Measurements from ENCODE around the gene ATXN1.

ATXN1 gene

DNA sequence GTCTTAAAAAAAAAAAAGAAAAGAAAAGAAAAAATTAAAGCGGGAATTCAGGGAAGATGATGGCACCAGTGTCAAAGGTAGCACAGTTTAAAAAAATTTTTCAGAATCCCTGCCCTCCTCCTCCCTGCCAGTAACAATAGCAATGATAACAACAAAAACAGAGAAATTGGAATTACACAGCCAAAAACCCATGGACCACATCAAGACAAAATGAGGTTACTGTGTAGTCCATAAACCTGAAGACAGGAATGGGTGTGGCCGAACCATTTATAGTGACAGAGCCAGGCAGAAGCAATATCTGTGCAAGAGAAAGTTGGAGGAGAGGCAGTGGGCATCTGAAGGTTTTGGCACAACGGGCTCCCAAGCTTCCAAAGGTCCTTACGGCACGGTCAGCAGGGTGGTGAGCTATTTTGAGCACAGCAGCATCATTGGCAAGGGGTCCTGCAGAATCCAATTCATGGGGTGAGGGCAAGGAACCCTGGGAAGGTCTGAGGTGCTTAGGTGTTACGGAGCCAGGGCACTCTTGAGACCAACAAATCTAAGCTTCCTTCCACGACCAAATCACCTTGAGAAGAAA, 320.5 kb downstream of the ATXN1 start:
- no peak for DNase-seq (ENCODE audit: extremely low read depth, insufficient read length)
- TF ChIP-seq CTCF (IDR thresholded peaks at IDR 0.05; ENCODE audit: insufficient read depth, low read length, poor library complexity, severe bottlenecking): no peak
- Histone ChIP-seq H3K36me3 (ENCODE audit: control insufficient read depth, insufficient read depth, low read length) (no peaks in the 10 kb centered on the region; the same call in 1 of the 2 replicates), H3K4me3 (replicated peaks; ENCODE audit: low read depth, low read length) (no peak overlapping the region), H3K27me3 (replicated peaks; ENCODE audit: control insufficient read depth, insufficient read depth, low read length) (no peaks in the 10 kb centered on the region)

DNA sequence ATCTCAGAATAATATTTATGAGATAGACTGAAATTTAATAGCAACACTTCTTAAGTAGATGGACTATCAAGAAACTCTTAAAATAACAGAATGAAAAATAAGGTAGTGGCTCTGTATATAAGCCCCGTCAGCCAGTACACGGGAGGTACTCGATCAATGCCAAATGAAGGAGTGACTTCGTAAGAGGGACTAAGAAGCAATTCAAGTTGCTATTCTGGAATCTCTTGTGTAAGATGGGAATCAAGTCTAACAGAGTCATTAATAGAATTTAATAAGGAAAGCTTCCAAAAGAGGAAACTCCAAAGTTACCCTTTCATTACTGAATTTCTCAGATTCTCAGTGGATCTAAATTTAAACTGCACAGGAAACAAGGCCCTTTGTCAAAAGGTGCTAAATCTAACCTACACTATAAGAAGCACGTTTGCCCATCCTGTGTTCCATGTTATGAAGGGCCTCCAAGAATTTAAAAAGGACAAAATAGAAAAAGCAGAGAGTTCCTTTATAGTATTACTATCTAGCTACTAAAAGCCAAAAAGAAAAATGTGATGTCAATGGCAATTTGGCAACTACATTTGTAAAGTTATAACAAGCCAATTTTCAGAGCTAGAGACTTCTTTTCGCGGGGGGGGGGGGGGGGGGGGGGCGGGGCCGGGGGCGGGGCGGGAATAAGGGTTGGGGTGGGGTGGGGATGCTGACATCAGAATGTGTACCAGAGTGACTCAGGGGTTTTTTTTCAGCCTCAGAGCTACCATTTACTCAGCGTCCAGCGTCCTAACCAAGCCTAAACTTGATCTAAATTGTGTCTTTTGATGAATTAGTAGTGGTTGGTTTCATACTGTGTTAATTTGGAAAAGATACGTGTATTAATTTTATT, 322.3 kb downstream of the ATXN1 start:
- no peak for DNase-seq (ENCODE audit: extremely low read depth, insufficient read length)
- Histone ChIP-seq H3K4me3 (replicated peaks; ENCODE audit: low read depth, low read length) (no peak overlapping the region), H3K36me3 (ENCODE audit: control insufficient read depth, insufficient read depth, low read length) (no peaks in the 10 kb centered on the region; the same call in 1 of the 2 replicates), H3K27me3 (replicated peaks; ENCODE audit: control insufficient read depth, insufficient read depth, low read length) (no peaks in the 10 kb centered on the region)
- no peak for TF ChIP-seq CTCF (IDR thresholded peaks at IDR 0.05; ENCODE audit: insufficient read depth, low read length, poor library complexity, severe bottlenecking)

GRCh38 chr6:16437984-16438383, 323.3 kb downstream of the ATXN1 start:
- no peak for TF ChIP-seq CTCF (IDR thresholded peaks at IDR 0.05; ENCODE audit: insufficient read depth, low read length, poor library complexity, severe bottlenecking)
- Histone ChIP-seq H3K36me3 (ENCODE audit: control insufficient read depth, insufficient read depth, low read length) (no peaks in the 10 kb centered on the region; the same call in 1 of the 2 replicates), H3K4me3 (replicated peaks; ENCODE audit: low read depth, low read length) (no peak overlapping the region), H3K27me3 (replicated peaks; ENCODE audit: control insufficient read depth, insufficient read depth, low read length) (no peaks in the 10 kb centered on the region)
- DNase-seq (ENCODE audit: extremely low read depth, insufficient read length): no peak

DNA sequence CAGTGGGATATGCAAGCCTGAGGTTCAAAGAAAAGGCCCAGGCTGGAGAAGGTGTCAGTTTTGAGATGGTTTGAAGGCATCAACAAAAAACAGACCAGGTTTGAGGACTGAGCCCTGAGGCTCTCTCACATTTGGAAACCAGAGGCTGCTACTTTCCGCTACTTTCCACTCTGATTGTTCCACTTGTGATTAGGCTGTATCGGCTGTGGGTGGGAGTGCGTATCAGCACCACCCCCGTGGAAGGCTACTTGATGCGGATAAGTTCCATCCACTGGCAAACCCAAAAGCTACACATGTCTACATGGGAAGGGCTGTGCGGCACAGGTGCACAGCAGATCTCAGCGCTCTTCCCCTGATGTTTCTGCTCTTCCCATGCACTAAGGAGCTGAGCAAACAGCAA, 324.2 kb downstream of the ATXN1 start:
- Histone ChIP-seq H3K27me3 (replicated peaks; ENCODE audit: control insufficient read depth, insufficient read depth, low read length) (no peaks in the 10 kb centered on the region), H3K36me3 (ENCODE audit: control insufficient read depth, insufficient read depth, low read length) (no peaks in the 10 kb centered on the region; the same call in 1 of the 2 replicates), H3K4me3 (replicated peaks; ENCODE audit: low read depth, low read length) (no peak overlapping the region)
- TF ChIP-seq CTCF (IDR thresholded peaks at IDR 0.05; ENCODE audit: insufficient read depth, low read length, poor library complexity, severe bottlenecking): no peak
- no peak for DNase-seq (ENCODE audit: extremely low read depth, insufficient read length)

DNA sequence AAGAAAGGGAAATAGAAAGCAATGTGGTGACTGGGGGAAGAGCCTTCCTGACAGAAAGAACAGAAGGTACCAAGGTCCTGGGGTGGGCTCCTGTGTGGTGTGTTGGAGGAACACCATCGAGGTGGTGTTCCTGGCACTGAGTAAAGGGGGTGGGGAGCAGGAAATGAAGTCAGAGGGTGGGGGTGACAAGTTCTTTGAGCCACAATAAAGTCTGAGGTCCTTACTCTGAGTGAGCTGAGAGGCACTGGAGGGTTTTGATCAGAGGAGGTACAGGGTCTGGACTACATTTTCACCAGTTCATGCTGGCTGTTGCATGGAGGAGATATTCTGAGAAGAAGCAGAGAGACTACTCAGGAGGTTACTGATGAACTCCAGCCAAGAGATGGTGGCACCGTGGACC, 324.7 kb downstream of the ATXN1 start:
- no peaks in the 10 kb centered on the region for H3K27me3 ChIP-seq (replicated peaks; ENCODE audit: control insufficient read depth, insufficient read depth, low read length)
- no peak for DNase-seq (ENCODE audit: extremely low read depth, insufficient read length)
- no peak for TF ChIP-seq CTCF (IDR thresholded peaks at IDR 0.05; ENCODE audit: insufficient read depth, low read length, poor library complexity, severe bottlenecking)
- H3K36me3 ChIP-seq (ENCODE audit: control insufficient read depth, insufficient read depth, low read length): no peaks in the 10 kb centered on the region; the same call in 1 of the 2 replicates
- no peak overlapping the region for H3K4me3 ChIP-seq (replicated peaks; ENCODE audit: low read depth, low read length)
